BJ (cell line): Measurements from ENCODE around the gene ST3GAL4. TPM values are rescaled to one million over a fixed set of nuclear protein-coding genes. Genes with fewer than 3 reads are reported as not detected.
A peak's percentile ranks its signal among the peaks of the same experiment; 100 is the strongest.

Experiments
- CTCF ChIA-PET: fragments of 350-600 bp; formaldehyde crosslinking; extraction: SDS; loops from one replicate; lab custom pipeline; 2021; ENCODE audit warnings: antibody characterized with exemption, inconsistent platforms; lab: Yijun Ruan, JAX
- POLR2A ChIA-PET: fragments of 300-600 bp; sonication (Branson Sonifier 250); formaldehyde crosslinking; extraction: SDS; loops from one replicate; lab custom pipeline; 2021; ENCODE audit warnings: antibody characterized with exemption; lab: Charles Lee
- DNase-seq: peaks from one replicate; pipeline ENCODE4 v3.0.0-alpha.2; 2011; ENCODE audit warnings: low read depth
- H3K27me3 ChIP-seq: 2 replicates; pipeline ENCODE4 v1.6.0; 2011; ENCODE audit warnings: low read length; ENCODE audit not compliant: control insufficient read depth, insufficient read depth
- H3K36me3 ChIP-seq: 2 replicates; pipeline ENCODE4 v1.5.1; 2011; ENCODE audit warnings: low read length; ENCODE audit not compliant: control insufficient read depth, insufficient read depth
- H3K4me3 ChIP-seq: 2 replicates; pipeline ENCODE4 v1.5.1; 2011; ENCODE audit warnings: low read depth, mild to moderate bottlenecking, control low read depth, low read length
- CTCF ChIP-seq: IDR thresholded peaks from 2 replicates; pipeline ENCODE4 v1.5.1; 2011; ENCODE audit warnings: low read depth, mild to moderate bottlenecking, control low read depth, inconsistent platforms, low read length, moderate library complexity; ENCODE audit not compliant: insufficient read depth
- polyA plus RNA-seq: library from polyadenylated mRNA; depleted of rRNA; stranded (reverse); fragments of >200 nt; gene quantifications from 2 replicates; pipeline ENCODE4 v1.2.3, GENCODE V29; 2011

The ST3GAL4 gene
- polyA plus RNA-seq, 1 experiment, result 31.8 TPM

- no peaks in the 10 kb centered on the region for H3K27me3 ChIP-seq
- ChIA-PET POLR2A (interaction anchor here (0.6 kb wide), 1 partner anchor 36 kb away, joined by 3 read pairs; no protein-coding TSS in a partner anchor), CTCF (interaction anchor here (0.6 to 5.2 kb wide), 47 partner anchors 9 to 763 kb away, joined by 3 to 71 read pairs (median 5); partner anchors contain the start of genes KIRREL3 and ST3GAL4)
- no peak overlapping the region for H3K4me3 ChIP-seq
- no peak for DNase-seq
- H3K36me3 ChIP-seq, result peaks cover 1% of the 10 kb centered on the region; the same call in 1 of the 2 replicates
- peak; percentile 91 for TF ChIP-seq CTCF
Measured at GRCh38 chr11:126310200-126310991, 45.1 kb upstream of the ST3GAL4 start.

GRCh38 chr11:126310992-126311310, 44.5 kb upstream of the ST3GAL4 start:
- Histone ChIP-seq H3K27me3 (no peaks in the 10 kb centered on the region), H3K4me3 (no peak overlapping the region), H3K36me3 (peaks cover 1% of the 10 kb centered on the region; the same call in 1 of the 2 replicates)
- POLR2A ChIA-PET, result no interaction called here
- TF ChIP-seq CTCF, result no peak
- DNase-seq, result no peak
- CTCF ChIA-PET, result interaction anchor here (0.6 to 5.2 kb wide), 45 partner anchors 8 to 763 kb away, joined by 3 to 71 read pairs (median 5); partner anchors contain the start of genes KIRREL3 and ST3GAL4

DNA sequence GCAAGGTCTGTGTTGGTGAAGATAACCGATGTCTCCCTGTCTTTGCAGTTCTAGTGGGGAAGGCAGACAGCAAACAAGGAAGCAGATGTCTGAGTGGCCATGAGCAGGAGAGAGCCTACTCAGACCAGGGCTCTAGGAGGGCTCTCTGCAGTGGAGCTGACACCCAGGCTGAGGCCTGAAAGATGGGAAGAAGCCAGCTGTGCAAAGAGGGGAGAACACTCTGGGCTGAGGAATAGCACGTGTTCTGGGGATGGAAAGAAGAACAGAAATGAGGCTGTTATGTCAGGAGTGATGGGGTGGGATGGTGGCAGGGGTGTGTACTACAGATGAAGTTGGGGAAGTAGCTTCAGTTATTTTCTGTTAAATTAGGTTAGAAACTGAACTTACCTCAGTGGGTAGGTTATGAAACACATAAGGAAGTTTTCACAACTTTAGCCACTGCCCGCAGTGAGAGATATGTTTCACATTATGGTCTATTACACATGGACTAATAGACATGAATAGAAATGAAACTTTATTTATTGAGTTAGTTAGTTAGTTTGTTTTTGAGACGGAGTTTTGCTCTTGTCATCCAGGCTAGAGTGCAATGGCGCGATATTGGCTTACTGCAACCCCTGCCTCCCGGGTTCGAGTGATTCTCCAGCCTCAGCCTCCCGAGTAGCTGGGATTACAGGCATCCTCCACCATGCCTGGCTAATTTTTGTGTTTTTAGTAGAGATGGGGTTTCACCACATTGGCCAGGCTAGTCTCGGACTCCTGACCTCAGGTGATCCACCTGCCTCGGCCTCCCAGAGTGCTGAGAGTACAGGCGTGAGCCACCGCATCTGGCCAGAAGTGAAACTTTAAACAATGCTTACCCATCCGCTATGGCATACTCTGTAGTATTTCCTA, 43.8 kb upstream of the ST3GAL4 start:
- TF ChIP-seq CTCF, result no peak
- peaks cover 1% of the 10 kb centered on the region; the same call in 1 of the 2 replicates for H3K36me3 ChIP-seq
- CTCF ChIA-PET, result interaction anchor here (0.6 to 5.2 kb wide), 33 partner anchors 7 to 689 kb away, joined by 3 to 71 read pairs (median 6); partner anchors contain the start of genes KIRREL3 and ST3GAL4
- DNase-seq, result no peak
- POLR2A ChIA-PET, result no interaction called here
- H3K4me3 ChIP-seq, result no peak overlapping the region
- no peaks in the 10 kb centered on the region for H3K27me3 ChIP-seq

GRCh38 chr11:126312961-126313360, 42.5 kb upstream of the ST3GAL4 start:
- ChIA-PET CTCF (interaction anchor here (1.0 to 4.1 kb wide), 5 partner anchors 43 to 171 kb away, joined by 4 to 71 read pairs (median 41); partner anchors contain the start of gene ST3GAL4), POLR2A (no interaction called here)
- no peak overlapping the region for H3K4me3 ChIP-seq
- no peak for TF ChIP-seq CTCF
- DNase-seq, result no peak
- H3K27me3 ChIP-seq, result no peaks in the 10 kb centered on the region
- H3K36me3 ChIP-seq, result peaks cover 1% of the 10 kb centered on the region; the same call in 1 of the 2 replicates

GRCh38 chr11:126313826-126314225, 41.7 kb upstream of the ST3GAL4 start:
- TF ChIP-seq CTCF, result no peak
- DNase-seq, result no peak
- H3K4me3 ChIP-seq, result no peak overlapping the region
- ChIA-PET CTCF (interaction anchor here (2.9 kb wide), 1 partner anchor 167 kb away, joined by 11 read pairs; no protein-coding TSS in a partner anchor), POLR2A (no interaction called here)
- H3K27me3 ChIP-seq, result no peaks in the 10 kb centered on the region
- H3K36me3 ChIP-seq, result peaks cover 1% of the 10 kb centered on the region; the same call in 1 of the 2 replicates
